C4-2B (cell line): ENCODE data around the gene SIGLEC11.

Experiments
- H3K27ac ChIP-seq: fragments of 450-650 bp; 2 replicates; pipeline ENCODE4 v1.5.1; 2017
- CTCF ChIP-seq: fragments of 450-650 bp; conservative IDR thresholded peaks from 2 replicates; pipeline ENCODE4 v1.5.1; 2017; ENCODE audit warnings: mild to moderate bottlenecking
- ZFX ChIP-seq: fragments of 450-650 bp; IDR thresholded peaks from 2 replicates; pipeline ENCODE4 v1.6.1; 2017

The SIGLEC11 gene

GRCh38 chr19:49918089-49918488, 42.9 kb downstream of the SIGLEC11 start:
- no peak overlapping the region for H3K27ac ChIP-seq
- TF ChIP-seq CTCF (no peak), ZFX (no peak)

GRCh38 chr19:49916839-49917733, 43.9 kb downstream of the SIGLEC11 start:
- TF ChIP-seq ZFX (no peak), CTCF (no peak)
- H3K27ac ChIP-seq: no peak overlapping the region

GRCh38 chr19:49915271-49915670, 45.7 kb downstream of the SIGLEC11 start:
- TF ChIP-seq CTCF (no peak), ZFX (no peak)
- H3K27ac ChIP-seq: no peak overlapping the region

GRCh38 chr19:49913720-49914119, 47.3 kb downstream of the SIGLEC11 start:
- H3K27ac ChIP-seq: no peak overlapping the region
- no peak for TF ChIP-seq ZFX
- no peak for TF ChIP-seq CTCF

- H3K27ac ChIP-seq: no peak overlapping the region
- TF ChIP-seq ZFX: no peak
- TF ChIP-seq CTCF: no peak
Observed at GRCh38 chr19:49912965-49913685, 47.8 kb downstream of the SIGLEC11 start.

GRCh38 chr19:49911381-49912145, 49.4 kb downstream of the SIGLEC11 start:
- no peak overlapping the region for H3K27ac ChIP-seq
- TF ChIP-seq CTCF (no peak), ZFX (no peak)

- no peak for TF ChIP-seq ZFX
- no peak for TF ChIP-seq CTCF
- H3K27ac ChIP-seq: no peak overlapping the region
Observed at GRCh38 chr19:49910179-49910578, 50.8 kb downstream of the SIGLEC11 start.
